ENCODE results near the gene PSMD9.
"Not testable (repeated sequence)": the region's sequence is repeated elsewhere in the genome, so short reads cannot be mapped to it uniquely, and the experiment has no call there.

Gene PSMD9

DNA sequence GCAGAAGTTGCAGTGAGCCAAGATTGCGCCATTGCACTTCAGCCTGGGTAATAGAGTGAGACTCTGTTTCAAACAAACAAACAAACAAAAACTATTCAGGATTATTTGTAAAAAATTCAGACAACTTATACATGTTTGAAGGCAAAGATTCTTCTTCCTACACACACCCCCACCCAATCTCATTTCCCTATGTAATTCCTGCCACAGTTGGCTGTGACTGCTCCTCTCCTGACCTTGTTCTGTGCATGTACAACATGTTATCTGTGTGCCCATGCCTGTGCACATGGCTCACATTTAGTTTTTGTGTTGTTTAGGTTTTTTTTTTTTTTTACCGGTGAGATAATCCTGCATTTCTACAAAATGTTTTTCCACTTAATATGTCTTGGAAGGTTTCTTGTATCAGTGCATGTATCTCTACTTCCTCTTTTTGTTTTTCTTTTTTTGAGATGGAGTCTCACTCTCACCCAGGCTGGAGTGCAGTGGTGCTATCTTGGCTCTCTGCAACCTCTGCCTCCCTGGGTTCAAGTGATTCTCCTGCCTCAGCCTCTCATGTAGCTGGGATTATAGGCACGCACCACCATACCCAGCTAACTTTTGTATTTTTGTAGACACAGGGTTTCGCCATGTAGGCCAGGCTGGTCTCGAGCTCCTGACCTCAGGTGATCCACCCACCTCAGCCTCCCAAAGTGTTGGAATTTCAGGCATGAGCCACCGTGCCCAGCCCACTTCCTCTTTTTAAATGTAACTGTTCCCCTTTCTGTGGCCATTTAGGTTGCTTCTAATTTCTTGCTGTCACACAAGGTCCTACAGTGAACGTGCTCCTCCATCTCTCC is 38.5 kb downstream of the PSMD9 start:
- no peak for DNase-seq

GRCh38 chr12:121927813-121928212 is 39.2 kb downstream of the PSMD9 start:
- DNase-seq = no peak

DNA sequence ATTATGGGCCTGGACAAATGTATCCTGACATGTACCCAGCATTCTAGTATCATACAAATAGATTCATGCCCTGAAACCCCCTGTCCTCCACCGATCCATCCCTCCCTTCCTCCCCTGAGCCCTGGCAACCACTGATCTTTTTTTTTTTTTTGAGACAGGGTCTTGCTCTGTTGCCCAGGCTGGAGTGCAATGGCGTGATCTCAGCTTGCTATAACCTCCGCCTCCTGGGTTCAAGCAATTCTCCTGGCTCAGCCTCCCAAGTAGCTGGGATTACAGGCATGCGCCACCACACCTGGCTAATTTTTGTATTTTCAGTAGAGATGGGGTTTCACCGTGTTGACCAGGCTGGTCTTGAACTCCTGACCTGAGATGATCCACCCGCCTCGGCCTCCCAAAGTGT is 41.0 kb downstream of the PSMD9 start:
- DNase-seq = not testable (repeated sequence)

- no peak for DNase-seq
Observed at GRCh38 chr12:121930862-121931261, 42.3 kb downstream of the PSMD9 start.

DNA sequence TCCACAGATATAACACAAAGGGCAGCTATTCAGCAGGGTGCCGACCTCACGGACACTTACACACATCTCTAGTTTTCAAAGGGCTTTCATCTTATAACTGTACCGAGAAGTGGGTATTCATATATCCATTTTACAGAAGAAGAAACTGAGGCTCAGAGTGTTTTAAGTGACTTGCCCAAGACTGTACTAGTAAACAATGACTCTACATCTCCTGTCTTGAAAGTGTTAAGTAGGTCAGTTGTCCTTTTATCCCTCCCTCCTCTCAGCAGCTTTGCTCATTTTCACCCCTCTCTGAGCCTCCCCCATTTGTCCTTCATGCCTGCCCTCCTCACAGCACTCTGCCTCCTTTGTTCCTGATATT is 43.6 kb downstream of the PSMD9 start:
- no peak for DNase-seq

DNA sequence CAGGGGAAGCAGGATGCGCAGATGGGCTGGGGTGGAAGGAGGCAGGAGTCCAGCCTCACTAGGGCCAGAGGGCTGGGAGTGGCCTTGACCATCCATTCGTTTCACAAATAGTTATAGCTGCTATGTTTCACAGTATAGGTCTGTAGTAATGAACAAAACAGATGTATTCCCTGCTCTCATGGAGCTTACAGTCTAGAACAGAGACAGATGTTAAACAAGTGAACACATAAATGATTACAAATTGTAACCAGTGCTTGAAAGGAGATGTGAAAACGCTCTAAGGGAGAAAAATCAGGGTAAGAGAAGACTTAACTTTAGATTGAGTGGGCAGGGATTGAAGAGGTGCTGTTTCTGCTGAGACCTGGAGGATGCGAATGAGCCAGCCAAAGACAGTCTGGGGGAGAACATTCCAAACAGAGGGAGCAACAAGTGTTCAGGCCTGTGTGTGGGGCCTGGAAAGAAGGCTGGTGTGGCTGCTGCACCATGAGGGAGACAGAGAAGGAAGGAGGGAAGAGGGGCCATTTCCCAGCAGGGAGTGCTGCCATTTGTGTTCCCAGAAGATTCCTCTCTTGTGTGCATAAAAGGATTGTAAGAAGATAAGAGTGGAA is 44.4 kb downstream of the PSMD9 start:
- no peak for DNase-seq

DNA sequence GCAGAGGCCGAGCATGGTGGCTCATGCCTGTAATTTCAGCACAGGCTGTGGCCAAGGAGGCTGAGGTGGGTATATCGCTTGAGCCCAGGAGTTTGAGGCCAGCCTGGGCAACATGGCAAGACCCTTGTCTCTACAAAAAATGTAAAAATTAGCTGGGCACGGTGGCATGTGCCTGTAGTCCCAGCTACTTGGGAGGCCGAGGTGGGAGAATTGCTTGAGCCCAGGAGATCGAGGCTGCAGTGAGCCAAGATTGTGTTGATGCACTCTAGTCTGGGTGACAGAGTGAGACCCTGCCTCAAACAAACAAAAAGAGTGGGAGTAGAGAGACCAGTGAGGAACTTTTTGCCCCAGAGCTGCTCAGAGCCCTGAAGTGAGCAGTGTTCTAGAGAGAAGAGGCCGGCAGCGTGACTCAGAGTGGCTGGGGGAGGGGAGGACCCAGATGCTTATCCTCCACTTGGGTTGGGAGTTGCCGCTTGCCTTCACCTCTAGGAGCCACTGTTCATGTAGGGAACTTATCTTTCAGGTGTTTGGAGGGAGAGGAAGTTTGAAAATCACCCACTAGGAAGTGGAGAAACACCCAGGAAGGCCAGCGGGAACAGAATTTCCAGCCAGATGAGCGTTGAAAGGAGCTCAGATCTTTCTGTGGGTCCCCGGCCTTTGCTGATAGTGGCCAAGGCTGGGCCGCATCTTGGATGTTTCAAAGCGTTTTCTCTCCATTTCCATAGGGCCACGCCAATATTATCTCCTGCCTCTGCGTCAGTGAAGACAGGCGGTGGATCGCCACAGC is 45.1 kb downstream of the PSMD9 start:
- DNase-seq = no peak

GRCh38 chr12:121934309-121934664 is 45.7 kb downstream of the PSMD9 start:
- no peak for DNase-seq

- DNase-seq = no peak
Observed at GRCh38 chr12:121937654-121938053, 49.1 kb downstream of the PSMD9 start.

DNA sequence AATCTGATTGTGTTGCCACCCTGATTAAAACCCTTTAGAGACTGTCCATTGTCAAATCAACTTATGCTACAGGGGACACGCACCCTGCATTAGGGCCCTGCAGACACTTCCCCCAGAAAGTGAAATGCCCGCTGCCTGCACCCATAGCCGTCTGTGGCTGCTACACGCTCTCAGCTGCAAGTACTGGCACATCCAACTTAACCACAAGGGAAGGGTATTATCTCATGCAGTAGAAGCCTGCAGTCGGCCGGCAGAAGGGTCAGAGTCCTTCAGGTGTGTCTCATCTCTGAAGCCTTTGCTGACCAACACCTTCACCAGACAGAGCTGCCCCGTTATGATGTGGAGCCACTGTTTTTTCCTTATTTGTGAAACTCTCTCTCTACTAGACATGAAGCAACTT is 50.6 kb downstream of the PSMD9 start:
- DNase-seq = no peak

DNA sequence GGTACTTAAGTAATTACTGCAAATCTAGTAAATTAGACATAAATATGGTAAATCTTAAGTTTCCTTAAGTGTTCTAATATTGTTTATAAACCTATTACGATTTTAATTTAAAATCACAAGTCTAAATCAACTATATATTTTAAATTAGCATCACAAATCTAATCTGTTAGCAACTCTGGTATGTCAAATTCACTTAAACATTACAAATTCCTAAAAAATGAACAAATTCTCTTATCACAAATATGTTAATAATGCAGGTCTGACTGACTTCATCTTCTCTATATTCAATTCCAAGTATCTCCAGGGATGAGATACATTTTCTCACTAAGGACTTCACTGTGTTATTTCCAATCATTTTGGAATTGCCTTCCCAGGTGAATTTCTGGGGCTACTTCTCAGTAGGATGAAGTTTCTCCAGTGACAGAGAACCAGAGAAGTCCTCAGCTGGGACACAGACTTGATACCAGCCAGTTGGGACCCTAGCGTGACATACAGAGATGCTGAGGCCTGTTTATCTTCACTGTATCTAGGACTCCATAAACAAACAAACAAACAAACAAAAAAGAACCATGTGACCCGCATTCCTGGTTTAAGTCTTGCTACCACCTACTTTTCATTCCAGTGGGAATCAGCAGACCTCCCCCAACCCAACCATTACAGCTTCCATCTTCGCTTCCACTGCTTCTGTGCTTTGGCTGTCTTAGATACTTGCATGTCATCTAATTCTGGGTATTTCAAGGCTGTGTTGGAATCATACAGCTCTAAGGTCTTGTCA is 51.6 kb downstream of the PSMD9 start:
- no peak for DNase-seq

DNA sequence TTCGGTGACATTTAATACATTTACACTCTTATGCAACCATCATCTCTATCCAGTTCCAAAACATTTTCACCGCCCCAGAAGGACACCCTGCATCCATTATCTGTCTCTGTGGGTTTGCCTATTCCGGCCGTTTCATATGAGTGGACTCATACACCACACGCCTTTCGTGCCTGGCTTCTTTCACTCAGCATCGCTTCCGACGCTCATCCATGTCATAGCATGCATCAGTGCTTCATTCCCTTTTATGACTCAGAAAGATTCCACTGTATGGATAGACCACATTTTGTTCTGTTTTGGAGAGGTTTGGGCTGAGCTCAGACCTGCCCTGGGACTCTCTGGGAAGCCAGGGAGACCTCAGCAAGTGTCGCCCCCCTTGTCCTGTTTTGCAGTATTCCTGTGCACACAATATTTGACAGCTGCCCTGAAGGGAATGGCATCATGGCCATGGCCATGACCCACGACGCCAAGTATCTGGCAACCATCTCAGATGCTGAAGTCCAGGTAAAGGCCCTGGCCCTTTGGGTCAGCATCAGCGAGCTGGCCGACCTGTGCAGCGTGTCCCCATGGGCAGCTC is 53.6 kb downstream of the PSMD9 start:
- DNase-seq = no peak

- no peak for DNase-seq
Observed at GRCh38 chr12:121943926-121944325, 55.3 kb downstream of the PSMD9 start.

GRCh38 chr12:121946313-121947025 is 57.9 kb downstream of the PSMD9 start:
- no peak for DNase-seq

- no peak for DNase-seq
Observed at GRCh38 chr12:121947981-121948380, 59.4 kb downstream of the PSMD9 start.

DNA sequence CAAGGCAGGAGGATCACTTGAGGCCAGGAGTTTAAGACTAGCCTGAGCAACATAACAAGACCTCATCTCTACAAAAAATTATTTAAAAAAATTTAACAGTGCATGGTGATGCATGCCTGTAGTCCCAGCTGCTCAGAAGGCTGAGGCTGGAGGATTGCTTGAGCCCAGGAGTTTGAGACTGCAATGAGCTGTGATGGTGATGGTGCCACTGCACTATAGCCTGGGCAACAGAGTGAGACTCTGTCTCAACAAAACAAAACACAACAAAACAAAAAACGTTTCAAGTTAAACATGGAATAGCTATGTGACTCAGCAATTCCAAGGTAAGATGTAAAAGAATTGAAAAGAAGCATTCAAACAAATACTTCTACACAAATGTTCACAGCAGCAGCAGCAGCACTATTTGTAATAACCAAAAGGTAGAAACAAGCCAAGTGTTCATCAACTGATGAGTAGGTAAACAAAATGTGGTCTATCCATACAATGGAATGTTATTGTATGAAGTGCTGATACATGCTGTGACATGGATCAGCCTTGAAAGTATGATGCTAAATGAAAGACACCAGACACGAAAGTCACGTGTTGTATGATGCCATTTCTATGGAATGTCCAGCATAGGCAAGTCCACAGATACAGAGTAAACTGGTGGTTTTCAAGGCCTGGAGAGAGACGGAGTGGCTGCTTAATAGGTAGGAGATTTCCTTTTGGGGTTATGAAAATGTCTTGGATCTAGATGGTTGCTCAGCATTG is 61.2 kb downstream of the PSMD9 start:
- DNase-seq = no peak

GRCh38 chr12:121953117-121953692 is 64.6 kb downstream of the PSMD9 start:
- no peak for DNase-seq

DNA sequence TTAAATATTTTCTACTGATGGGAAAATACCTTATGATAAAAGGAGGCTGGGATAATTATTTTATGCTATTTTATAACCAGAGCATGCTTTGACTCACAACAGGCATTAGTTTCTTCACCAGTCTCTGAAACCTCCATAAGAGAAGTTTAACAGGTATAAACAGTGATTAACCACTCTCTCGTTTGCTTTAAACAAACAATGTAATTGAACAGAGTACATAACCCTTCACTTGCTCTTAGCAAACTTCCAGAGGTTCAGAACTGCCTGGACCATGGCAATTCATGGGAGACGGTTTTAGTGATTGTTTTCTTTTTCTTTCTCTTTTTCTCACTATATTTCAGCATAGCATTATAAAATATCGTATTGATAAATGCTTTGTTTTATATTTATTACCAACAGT is 65.1 kb downstream of the PSMD9 start:
- no peak for DNase-seq

GRCh38 chr12:121955258-121956237 is 67.0 kb downstream of the PSMD9 start:
- DNase-seq = no peak

Measured in NCI-H526 treated with DMSO at 0.1 percent for 48 hours (cell line).